ENCODE measurements around the gene GRIN2D.

GRIN2D gene

DNA sequence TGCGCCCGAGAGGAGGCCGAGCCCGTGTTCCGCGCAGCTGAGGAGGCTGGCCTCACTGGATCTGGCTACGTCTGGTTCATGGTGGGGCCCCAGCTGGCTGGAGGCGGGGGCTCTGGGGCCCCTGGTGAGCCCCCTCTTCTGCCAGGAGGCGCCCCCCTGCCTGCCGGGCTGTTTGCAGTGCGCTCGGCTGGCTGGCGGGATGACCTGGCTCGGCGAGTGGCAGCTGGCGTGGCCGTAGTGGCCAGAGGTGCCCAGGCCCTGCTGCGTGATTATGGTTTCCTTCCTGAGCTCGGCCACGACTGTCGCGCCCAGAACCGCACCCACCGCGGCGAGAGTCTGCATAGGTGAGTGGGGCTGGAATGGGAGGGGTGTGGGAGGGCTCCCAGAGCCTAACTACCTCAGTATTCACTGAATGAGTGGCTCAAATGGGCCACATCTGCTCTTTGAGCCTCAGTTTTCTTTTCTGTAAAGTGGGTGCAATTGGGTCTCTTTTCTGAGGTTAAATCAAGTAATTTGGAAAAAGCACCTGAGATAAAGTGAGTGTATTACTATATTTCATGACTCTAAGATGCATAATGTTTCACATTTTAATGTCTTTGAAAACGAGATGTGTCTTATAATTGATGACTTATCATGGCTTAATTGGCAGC lies 11.7 kb downstream of the GRIN2D start (continued):
- TF ChIP-seq, protein P1, sequence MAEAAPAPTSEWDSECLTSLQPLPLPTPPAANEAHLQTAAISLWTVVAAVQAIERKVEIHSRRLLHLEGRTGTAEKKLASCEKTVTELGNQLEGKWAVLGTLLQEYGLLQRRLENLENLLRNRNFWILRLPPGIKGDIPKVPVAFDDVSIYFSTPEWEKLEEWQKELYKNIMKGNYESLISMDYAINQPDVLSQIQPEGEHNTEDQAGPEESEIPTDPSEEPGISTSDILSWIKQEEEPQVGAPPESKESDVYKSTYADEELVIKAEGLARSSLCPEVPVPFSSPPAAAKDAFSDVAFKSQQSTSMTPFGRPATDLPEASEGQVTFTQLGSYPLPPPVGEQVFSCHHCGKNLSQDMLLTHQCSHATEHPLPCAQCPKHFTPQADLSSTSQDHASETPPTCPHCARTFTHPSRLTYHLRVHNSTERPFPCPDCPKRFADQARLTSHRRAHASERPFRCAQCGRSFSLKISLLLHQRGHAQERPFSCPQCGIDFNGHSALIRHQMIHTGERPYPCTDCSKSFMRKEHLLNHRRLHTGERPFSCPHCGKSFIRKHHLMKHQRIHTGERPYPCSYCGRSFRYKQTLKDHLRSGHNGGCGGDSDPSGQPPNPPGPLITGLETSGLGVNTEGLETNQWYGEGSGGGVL (tag by site-specific recombination; IDR thresholded peaks at IDR 0.05) = no peak
- TF ChIP-seq ZNF37A (tag by site-specific recombination; IDR thresholded peaks at IDR 0.05) (no peak), ZNF830 (tag by site-specific recombination; IDR thresholded peaks at IDR 0.05; ENCODE audit: low read depth) (no peak), ZNF274 (IDR thresholded peaks at IDR 0.05; ENCODE audit: low read length) (no peak), ZNF274 (tag by site-specific recombination; IDR thresholded peaks at IDR 0.05; ENCODE audit: borderline replicate concordance) (no peak), ZNF843 (tag by site-specific recombination; IDR thresholded peaks at IDR 0.05) (no peak), ZNF174 (tag by site-specific recombination; IDR thresholded peaks at IDR 0.05) (no peak), FEZF1 (tag by site-specific recombination; IDR thresholded peaks at IDR 0.05) (no peak)
- TF ChIP-seq, protein P2, sequence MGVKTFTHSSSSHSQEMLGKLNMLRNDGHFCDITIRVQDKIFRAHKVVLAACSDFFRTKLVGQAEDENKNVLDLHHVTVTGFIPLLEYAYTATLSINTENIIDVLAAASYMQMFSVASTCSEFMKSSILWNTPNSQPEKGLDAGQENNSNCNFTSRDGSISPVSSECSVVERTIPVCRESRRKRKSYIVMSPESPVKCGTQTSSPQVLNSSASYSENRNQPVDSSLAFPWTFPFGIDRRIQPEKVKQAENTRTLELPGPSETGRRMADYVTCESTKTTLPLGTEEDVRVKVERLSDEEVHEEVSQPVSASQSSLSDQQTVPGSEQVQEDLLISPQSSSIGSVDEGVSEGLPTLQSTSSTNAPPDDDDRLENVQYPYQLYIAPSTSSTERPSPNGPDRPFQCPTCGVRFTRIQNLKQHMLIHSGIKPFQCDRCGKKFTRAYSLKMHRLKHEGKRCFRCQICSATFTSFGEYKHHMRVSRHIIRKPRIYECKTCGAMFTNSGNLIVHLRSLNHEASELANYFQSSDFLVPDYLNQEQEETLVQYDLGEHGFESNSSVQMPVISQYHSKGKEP (tag by site-specific recombination; IDR thresholded peaks at IDR 0.05) = no peak

DNA sequence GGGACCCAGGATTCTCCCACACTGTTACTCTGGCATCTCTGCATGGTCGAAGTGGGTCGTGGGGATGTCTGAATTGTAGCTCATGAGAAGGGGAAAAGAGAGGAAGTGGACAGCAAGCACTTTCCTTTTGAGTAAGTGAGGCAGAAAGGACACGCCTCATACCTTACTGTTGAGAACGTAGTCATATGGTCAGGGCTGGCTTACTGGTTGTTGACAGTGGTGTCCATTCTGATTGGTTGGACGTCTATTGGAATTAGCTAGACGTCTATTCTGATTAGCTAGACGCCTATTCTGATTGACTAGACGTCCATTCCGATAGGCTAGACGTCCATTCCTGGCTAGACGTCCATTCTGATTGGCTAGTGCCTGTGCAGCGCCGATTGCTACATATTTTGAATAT lies 12.4 kb downstream of the GRIN2D start:
- no peaks in the 10 kb centered on the region for H3K36me3 ChIP-seq (ENCODE audit: control insufficient read depth in 2 of 2, insufficient read depth in 1 of 2, low read length in 2 of 2)
- no peaks in the 10 kb centered on the region for H3K4me1 ChIP-seq (ENCODE audit: control insufficient read depth, insufficient read depth, low read length)
- no peak for TF ChIP-seq ZBTB21 (tag by site-specific recombination; IDR thresholded peaks at IDR 0.05)
- TF ChIP-seq ZNF324 (tag by site-specific recombination; IDR thresholded peaks at IDR 0.05) = no peak
- TF ChIP-seq ZNF654 (tag by site-specific recombination; IDR thresholded peaks at IDR 0.05; ENCODE audit: low read depth) = no peak
- TF ChIP-seq EGR2 (tag by site-specific recombination; IDR thresholded peaks at IDR 0.05; ENCODE audit: low read depth) = no peak
- no peak for TF ChIP-seq ZNF391 (tag by site-specific recombination; IDR thresholded peaks at IDR 0.05; ENCODE audit: borderline replicate concordance, low read depth)
- TF ChIP-seq ZNF335 (tag by site-specific recombination; conservative IDR thresholded peaks at IDR 0.05) = no peak
- ChIA-PET CTCF (interaction anchor here (0.6 to 7.0 kb wide), 3 partner anchors 9 to 23 kb away, joined by 3 to 69 read pairs (median 4); partner anchors contain the start of gene KDELR1), POLR2A (no interaction called here)
- H3K27ac ChIP-seq (ENCODE audit: extremely low read depth, low read depth, low read length) = no peak overlapping the region
- no peak overlapping the region for H3K4me3 ChIP-seq (ENCODE audit: low read depth, low read length)
- no peaks in the 10 kb centered on the region for H3K9me3 ChIP-seq (ENCODE audit: control insufficient read depth, insufficient read depth, low read depth, low read length)

DNA sequence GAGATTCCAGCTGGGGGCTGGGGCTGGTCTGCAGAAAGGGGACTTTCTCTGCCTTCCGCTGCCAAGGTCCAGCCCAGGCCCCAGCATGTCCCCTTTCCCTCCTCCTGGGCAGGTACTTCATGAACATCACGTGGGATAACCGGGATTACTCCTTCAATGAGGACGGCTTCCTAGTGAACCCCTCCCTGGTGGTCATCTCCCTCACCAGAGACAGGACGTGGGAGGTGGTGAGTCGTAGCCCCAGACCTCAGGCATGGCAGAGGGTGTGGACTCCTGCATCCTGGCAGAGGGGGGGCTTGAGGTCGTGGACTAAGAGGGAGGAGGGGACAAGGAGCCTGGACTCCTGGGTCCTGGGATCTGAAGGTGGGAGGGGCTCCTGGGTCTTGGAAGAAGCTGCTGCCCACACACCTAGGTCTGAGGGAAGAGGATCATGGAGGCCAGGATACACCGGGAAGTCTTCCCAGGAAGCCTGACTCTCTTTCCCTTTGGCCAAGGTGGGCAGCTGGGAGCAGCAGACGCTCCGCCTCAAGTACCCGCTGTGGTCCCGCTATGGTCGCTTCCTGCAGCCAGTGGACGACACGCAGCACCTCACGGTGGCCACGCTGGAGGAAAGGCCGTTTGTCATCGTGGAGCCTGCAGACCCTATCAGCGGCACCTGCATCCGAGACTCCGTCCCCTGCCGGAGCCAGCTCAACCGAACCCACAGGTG lies 20.6 kb downstream of the GRIN2D start:
- Histone ChIP-seq H3K36me3 (ENCODE audit: control insufficient read depth in 2 of 2, insufficient read depth in 1 of 2, low read length in 2 of 2) (no peaks in the 10 kb centered on the region), H3K27ac (ENCODE audit: extremely low read depth, low read depth, low read length) (peak overlapping the region; percentile 22; the same call in 1 of the 2 replicates), H3K4me1 (ENCODE audit: control insufficient read depth, insufficient read depth, low read length) (peaks cover 8% of the 10 kb centered on the region; the same call in 1 of the 2 replicates), H3K9me3 (ENCODE audit: control insufficient read depth, insufficient read depth, low read depth, low read length) (no peaks in the 10 kb centered on the region), H3K4me3 (ENCODE audit: low read depth, low read length) (no peak overlapping the region)
- ChIA-PET POLR2A (interaction anchor here (0.6 to 1.6 kb wide), 7 partner anchors 18 to 207 kb away, joined by 3 to 9 read pairs (median 4); partner anchors contain the start of genes KDELR1, SYNGR4 and TMEM143), CTCF (interaction anchor here (0.5 to 2.7 kb wide), 7 partner anchors 8 to 362 kb away, joined by 3 to 10 read pairs (median 4); partner anchors contain the start of gene KDELR1)
- peak; percentile 95 for TF ChIP-seq GLIS1 (tag by site-specific recombination; IDR thresholded peaks at IDR 0.05)
- TF ChIP-seq ZNF433 (tag by site-specific recombination; IDR thresholded peaks at IDR 0.05; ENCODE audit: low read depth) = no peak
- TF ChIP-seq, protein P3, sequence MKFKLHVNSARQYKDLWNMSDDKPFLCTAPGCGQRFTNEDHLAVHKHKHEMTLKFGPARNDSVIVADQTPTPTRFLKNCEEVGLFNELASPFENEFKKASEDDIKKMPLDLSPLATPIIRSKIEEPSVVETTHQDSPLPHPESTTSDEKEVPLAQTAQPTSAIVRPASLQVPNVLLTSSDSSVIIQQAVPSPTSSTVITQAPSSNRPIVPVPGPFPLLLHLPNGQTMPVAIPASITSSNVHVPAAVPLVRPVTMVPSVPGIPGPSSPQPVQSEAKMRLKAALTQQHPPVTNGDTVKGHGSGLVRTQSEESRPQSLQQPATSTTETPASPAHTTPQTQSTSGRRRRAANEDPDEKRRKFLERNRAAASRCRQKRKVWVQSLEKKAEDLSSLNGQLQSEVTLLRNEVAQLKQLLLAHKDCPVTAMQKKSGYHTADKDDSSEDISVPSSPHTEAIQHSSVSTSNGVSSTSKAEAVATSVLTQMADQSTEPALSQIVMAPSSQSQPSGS (tag by site-specific recombination; IDR thresholded peaks at IDR 0.05; ENCODE audit: low read depth) = no peak
- no peak for TF ChIP-seq REPIN1 (tag by site-specific recombination; IDR thresholded peaks at IDR 0.05; ENCODE audit: low read depth)
- TF ChIP-seq, protein P4, sequence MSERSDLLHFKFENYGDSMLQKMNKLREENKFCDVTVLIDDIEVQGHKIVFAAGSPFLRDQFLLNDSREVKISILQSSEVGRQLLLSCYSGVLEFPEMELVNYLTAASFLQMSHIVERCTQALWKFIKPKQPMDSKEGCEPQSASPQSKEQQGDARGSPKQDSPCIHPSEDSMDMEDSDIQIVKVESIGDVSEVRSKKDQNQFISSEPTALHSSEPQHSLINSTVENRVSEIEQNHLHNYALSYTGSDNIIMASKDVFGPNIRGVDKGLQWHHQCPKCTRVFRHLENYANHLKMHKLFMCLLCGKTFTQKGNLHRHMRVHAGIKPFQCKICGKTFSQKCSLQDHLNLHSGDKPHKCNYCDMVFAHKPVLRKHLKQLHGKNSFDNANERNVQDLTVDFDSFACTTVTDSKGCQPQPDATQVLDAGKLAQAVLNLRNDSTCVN (tag by site-specific recombination; optimal IDR thresholded peaks at IDR 0.05) = no peak
- no peak for TF ChIP-seq TCF7L2 (IDR thresholded peaks at IDR 0.05; ENCODE audit: borderline replicate concordance, low read depth, low read length)
- TF ChIP-seq BCL11B (tag by site-specific recombination; IDR thresholded peaks at IDR 0.05; ENCODE audit: low read depth) = no peak
- TF ChIP-seq ZNF658 (tag by site-specific recombination; IDR thresholded peaks at IDR 0.05) = no peak
- TF ChIP-seq ZNF138 (tag by site-specific recombination; IDR thresholded peaks at IDR 0.05; ENCODE audit: borderline replicate concordance) = no peak
- no peak for TF ChIP-seq ZNF792 (tag by site-specific recombination; IDR thresholded peaks at IDR 0.05)
